GM06990 (cell line): ENCODE data around the gene TRPM3.

Experiments
- DNase-seq: peaks from one replicate; pipeline ENCODE4 v3.0.0-alpha.2; 2011; ENCODE audit not compliant: insufficient read length; ENCODE audit errors: extremely low read depth
- H3K27me3 ChIP-seq: replicated peaks from 2 replicates; pipeline ENCODE4 v1.6.0; 2011; ENCODE audit warnings: low read length; ENCODE audit not compliant: control insufficient read depth, insufficient read depth
- H3K36me3 ChIP-seq: 2 replicates; pipeline ENCODE4 v1.5.1; 2011; ENCODE audit warnings: low read length; ENCODE audit not compliant: control insufficient read depth, insufficient read depth
- H3K4me3 ChIP-seq: replicated peaks from 2 replicates; pipeline ENCODE4 v1.5.1; 2011; ENCODE audit warnings: low read depth, mild to moderate bottlenecking, control low read depth, low read length
- TF ChIP-seq, protein P1 (sequence below): IDR thresholded peaks from 2 replicates; pipeline ENCODE4 v1.5.1; 2011; ENCODE audit warnings: low read length, control low read depth, mild to moderate bottlenecking, inconsistent platforms; ENCODE audit not compliant: insufficient read depth, poor library complexity, severe bottlenecking

Gene TRPM3

DNA sequence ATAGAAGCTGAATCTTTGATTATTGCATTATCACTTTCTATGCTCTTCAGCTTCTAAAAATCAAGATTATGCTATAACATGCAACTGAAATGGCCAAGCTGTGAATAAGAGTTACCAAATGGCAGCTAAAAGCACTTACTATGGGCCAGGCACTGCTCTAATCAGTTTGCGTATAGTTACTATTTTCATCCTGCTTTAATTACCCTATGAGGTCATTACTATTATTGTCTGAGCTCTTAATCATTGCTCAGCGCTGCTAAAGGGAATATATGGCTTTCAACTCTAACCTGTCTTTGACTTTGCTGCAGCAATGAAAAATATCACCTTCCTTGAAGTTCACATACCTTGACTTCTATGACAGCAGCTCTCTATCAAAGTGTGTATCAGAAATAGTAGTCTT lies 210.8 kb downstream of the TRPM3 start:
- TF ChIP-seq, protein P1, sequence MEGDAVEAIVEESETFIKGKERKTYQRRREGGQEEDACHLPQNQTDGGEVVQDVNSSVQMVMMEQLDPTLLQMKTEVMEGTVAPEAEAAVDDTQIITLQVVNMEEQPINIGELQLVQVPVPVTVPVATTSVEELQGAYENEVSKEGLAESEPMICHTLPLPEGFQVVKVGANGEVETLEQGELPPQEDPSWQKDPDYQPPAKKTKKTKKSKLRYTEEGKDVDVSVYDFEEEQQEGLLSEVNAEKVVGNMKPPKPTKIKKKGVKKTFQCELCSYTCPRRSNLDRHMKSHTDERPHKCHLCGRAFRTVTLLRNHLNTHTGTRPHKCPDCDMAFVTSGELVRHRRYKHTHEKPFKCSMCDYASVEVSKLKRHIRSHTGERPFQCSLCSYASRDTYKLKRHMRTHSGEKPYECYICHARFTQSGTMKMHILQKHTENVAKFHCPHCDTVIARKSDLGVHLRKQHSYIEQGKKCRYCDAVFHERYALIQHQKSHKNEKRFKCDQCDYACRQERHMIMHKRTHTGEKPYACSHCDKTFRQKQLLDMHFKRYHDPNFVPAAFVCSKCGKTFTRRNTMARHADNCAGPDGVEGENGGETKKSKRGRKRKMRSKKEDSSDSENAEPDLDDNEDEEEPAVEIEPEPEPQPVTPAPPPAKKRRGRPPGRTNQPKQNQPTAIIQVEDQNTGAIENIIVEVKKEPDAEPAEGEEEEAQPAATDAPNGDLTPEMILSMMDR: no peak
- H3K4me3 ChIP-seq: no peak overlapping the region
- H3K36me3 ChIP-seq: no peaks in the 10 kb centered on the region
- no peaks in the 10 kb centered on the region; the same call in 1 of the 2 replicates for H3K27me3 ChIP-seq
- DNase-seq: no peak

DNA sequence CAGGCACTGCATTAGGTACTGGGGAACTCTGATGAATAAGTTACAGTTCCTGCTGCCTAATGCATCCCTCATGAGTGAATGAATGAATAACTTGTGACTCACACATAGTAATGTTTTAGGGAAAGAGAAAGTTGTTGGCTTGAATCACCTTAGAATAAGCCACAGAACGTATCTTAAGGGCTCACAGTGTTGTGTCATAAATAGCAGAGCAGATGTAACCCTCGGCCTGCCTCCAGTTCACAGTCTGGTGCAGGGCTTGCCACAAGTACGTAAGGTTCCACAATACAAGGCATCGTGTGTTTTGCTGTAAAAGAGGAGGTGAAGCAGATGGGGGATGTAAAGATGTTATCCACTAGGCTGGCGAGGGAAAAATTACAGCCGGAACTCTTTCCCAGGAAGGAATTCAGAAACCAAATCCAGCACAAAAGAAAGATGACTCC lies 218.7 kb downstream of the TRPM3 start:
- TF ChIP-seq, protein P1: no peak
- H3K4me3 ChIP-seq: no peak overlapping the region
- no peak for DNase-seq
- H3K27me3 ChIP-seq: no peaks in the 10 kb centered on the region
- no peaks in the 10 kb centered on the region for H3K36me3 ChIP-seq

DNA sequence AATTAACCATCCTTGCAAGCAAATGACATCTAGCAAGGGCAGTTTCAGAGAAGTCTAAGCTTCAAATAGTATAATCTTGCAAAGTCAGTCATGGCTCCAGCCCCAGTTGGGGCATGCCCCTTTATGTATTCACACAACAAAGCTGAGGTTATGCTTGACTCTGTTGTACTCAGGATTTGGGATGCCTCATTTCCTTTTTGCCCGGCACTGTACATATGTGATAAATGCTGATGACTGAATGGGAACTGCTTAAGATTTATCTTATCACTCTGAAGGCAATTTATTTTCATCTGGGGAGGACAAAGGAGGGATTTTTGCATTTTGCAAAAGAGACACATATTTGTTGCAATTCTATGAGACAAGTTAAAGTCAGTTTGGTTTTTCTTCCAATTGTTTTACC lies 219.2 kb downstream of the TRPM3 start:
- Histone ChIP-seq H3K4me3 (no peak overlapping the region), H3K27me3 (no peaks in the 10 kb centered on the region), H3K36me3 (no peaks in the 10 kb centered on the region)
- DNase-seq: no peak
- TF ChIP-seq, protein P1: no peak

DNA sequence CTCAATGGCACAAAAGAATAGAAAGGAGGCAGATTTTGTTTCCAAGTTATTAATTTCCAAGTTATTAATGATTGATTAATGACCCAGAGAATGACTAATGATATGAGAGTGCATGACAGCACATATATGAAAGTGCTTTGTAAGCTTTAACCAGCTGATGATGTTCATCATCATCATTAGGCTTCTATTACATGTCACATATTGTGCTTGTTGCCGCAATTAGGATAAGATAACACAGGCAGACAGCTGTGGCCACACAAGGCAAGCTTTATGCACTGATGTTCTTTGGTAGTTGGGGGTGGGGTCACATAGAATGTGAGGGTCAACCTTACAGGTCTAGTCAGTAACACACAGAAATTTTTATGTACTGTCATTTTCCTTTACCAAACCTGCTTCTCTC lies 219.7 kb downstream of the TRPM3 start:
- TF ChIP-seq, protein P1: no peak
- Histone ChIP-seq H3K4me3 (no peak overlapping the region), H3K27me3 (no peaks in the 10 kb centered on the region), H3K36me3 (no peaks in the 10 kb centered on the region)
- DNase-seq: no peak

DNA sequence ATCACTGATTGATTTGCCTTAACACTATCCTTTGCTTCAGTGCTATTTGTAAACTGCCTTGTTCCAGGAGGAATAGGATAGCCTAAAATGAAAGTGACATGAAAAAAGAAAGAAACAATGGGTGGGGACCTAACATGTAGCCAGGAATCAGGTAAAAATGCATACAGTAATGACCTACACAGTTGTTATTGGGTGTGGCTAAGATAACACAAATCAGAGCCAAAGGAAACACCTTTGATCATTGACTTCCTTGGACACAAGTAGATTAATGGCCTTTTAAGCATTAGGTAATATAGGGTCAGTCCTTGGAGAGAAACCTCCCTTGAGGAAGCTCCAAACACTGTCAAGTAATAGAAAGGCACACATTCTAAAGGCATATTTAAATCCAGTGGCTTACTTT lies 220.4 kb downstream of the TRPM3 start:
- Histone ChIP-seq H3K36me3 (no peaks in the 10 kb centered on the region), H3K27me3 (no peaks in the 10 kb centered on the region), H3K4me3 (no peak overlapping the region)
- DNase-seq: no peak
- TF ChIP-seq, protein P1: no peak

DNA sequence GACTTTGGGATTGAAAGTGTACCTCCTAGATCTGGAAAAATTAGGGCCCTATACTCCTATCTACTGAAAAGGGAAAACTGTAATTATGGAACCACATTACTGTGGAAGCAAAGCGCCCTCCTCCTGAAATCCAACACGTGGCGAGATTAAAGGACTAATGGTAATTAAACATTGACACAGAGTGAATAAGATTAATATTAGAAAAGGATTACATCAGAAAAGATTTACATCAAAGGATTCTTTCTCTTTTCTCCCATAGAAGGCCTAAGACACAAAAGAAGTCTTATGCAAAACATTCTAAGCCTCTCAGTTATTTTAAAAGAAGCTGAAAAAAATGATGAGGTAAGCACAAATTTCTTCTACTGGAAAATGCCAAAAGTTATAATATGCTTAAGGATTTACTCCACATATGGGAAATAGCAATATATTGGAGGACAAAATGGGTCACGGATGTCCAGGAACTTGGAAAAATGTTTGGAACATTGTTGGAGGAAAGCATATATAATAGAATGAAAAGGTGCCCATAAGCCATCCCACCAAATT lies 227.8 kb downstream of the TRPM3 start:
- Histone ChIP-seq H3K27me3 (no peaks in the 10 kb centered on the region), H3K36me3 (no peaks in the 10 kb centered on the region), H3K4me3 (no peak overlapping the region)
- TF ChIP-seq, protein P1: no peak
- no peak for DNase-seq
